ENCODE results near the gene CASZ1.

CASZ1 gene

GRCh38 chr1:10774615-10775310 is 21.7 kb downstream of the CASZ1 start:
- DNase-seq = no peak

- DNase-seq = no peak
These were observed 22.4 kb downstream of the CASZ1 start for GRCh38 chr1:10773851-10774614.

GRCh38 chr1:10773376-10773775 is 23.1 kb downstream of the CASZ1 start:
- DNase-seq = peak; percentile 33

- no peak for DNase-seq
These were observed 23.7 kb downstream of the CASZ1 start for GRCh38 chr1:10772711-10773110.

DNA sequence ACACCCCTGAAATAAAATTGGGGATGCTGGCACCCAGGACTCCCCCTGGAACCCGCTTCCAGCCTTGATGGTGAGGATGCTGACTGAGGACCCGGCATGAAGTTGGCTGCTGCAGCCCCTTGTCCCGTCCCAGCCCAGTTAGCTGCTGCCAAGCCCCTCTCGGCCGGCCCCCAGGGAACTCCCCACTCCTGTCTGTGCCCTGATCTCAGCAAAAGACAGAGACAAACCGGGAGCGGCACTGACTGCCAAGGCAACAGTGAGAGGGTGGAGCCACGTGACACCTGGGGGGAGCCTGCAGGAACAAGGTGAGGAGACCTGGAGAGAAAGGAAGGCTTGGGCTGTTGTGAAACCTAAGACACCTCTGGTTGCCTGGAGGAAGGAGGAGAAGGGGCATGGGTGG is 24.7 kb downstream of the CASZ1 start:
- DNase-seq = no peak

- DNase-seq = no peak
These were observed 27.9 kb downstream of the CASZ1 start for GRCh38 chr1:10768552-10768951.

DNA sequence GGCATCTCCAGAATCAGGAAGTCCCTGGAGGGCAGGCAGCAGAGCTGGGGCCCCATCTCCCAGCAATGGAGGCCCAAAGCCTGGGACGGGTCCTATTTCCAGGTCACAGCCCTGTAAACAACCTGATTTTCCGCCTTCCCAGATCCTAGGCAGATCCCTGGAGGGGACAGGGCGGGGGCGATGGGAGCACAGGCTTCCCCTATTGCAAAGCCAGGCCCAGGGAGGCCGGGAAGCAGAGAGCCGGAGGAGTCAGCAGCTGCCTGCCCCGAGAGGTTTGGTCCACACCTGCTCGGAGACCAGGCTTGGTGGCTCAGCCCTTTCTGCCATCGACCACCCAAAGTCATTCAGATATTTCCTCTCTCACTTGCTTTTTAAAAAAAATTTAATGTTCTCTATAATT is 29.2 kb downstream of the CASZ1 start:
- DNase-seq = no peak

DNA sequence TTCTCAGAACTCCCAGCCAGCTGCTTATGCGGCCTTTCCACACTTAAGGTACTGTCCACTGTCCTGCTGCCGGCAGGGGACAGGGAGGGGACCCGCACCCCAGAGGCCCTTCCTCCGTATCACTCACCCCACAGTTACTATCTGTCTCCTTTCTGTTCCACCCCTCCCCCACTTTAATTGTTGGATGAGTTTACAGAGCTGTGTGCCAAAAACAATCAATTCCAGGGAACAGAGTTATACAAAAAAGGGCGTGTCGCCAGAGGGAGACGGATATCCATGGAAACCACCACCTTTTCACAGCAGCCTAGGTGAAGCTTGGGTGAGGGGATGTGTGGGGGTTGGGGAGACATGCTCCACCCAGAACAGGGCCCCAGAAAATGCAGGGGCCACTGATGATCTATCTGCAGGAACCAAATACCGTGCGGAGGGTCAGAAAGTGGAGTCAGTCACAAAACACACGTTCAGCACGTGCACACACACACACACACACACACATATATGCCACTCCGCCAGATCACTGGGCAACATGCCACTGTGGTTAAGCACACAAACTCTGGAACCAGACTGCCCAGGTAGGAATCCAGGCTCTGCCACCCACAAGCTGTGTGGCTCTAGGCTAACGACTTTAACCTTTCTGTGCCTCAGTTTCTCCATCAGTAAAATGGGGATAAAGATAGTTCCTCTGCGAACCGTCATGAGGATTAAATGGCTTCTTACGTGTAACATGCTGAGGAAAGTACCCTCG is 30.5 kb downstream of the CASZ1 start:
- DNase-seq = peak; percentile 92

DNA sequence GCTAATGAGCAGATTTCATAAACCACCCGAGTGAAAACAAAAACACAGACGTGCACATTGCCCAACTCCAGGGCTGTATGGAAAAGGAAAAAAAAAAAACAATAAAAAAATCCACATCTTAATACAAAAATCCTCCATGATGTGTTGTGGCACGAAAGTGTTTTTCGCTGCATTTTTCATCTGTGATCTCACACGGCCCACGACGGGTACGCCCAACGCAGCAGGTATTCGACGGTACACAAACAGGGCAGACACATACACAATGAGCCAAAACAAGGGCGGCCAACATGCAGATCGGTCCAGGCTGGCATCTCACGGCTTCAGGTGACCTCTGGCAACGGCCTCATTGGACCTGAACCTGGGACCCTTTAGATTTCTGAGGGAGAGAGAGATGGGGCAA is 31.1 kb downstream of the CASZ1 start:
- DNase-seq = no peak

DNA sequence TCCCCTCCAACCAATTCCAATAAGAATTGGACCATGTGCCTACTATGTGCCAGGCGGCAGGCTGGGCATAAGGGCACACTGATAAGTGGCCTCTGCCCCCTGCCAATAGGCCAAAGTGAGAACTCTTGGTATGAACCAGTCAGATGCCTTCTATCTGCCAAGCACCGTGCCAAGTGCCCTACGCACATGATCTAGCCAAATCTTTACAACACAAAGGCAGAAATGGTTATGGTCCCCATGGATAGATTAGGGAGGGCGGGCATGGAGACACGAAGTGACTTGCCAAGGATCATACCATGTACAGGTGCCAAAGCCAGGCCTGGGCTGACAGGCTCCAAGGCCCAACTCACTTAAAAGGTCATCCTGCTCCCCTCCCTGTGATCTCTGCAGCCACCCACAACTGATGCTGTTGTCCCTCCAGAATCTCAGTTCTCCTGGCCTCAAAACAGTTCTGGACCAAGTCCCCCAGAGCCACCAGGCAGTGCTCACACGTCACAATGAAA is 32.1 kb downstream of the CASZ1 start:
- no peak for DNase-seq

DNA sequence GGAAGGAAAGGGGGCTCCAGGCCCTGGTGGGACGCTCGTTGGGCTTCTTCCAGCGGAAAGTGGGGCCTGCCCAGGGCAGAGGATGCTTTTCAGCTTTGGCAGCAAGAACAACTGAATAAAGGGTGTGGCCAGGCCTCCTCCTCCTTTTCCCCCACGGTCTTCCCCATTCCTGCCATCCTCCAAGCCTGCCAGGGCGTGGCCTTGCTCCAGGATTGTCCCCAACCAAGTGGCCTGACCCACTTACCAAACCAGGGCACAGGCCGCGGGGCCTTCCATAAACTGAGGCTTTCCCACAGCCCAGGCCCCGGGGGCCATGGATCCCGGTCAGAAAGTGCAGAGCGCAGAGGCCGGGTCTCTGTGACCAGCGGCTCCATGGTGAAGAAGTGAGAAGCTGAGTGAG is 33.6 kb downstream of the CASZ1 start:
- DNase-seq = no peak

- no peak for DNase-seq
These were observed 34.3 kb downstream of the CASZ1 start for GRCh38 chr1:10762153-10762523.

DNA sequence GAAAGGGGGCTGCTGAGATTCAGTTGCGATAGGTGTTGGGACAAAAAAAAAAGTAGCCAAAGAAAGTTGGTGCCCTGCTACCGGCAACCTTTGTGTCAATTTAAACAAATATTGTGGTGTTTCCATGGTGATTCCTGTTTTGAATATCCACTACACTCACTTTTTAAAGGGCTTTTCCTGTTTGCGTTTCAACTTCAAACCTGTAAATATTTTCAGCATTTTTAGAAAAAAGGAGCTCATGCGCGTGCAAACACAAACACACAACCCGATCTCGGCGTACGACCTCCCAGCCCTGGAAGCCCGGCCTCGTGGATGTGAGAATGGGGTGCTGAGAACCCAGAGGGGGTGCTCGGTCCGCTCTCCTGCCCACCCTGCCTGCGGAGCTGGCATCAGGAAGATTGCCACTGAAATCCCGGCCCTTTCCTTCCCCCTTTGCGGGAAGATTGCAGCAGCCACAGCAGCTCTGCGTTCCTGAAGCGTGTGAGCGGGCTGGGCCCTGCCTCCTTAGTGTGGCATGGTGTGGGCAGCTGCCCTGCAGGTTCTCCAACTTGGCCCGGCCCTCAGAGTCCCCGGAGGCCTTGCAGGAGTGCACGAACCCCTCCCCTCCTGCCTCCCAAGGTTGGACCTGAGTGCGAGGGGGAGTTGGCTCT is 34.8 kb downstream of the CASZ1 start:
- DNase-seq = no peak

- DNase-seq = no peak
These were observed 35.6 kb downstream of the CASZ1 start for GRCh38 chr1:10760566-10761502.

DNA sequence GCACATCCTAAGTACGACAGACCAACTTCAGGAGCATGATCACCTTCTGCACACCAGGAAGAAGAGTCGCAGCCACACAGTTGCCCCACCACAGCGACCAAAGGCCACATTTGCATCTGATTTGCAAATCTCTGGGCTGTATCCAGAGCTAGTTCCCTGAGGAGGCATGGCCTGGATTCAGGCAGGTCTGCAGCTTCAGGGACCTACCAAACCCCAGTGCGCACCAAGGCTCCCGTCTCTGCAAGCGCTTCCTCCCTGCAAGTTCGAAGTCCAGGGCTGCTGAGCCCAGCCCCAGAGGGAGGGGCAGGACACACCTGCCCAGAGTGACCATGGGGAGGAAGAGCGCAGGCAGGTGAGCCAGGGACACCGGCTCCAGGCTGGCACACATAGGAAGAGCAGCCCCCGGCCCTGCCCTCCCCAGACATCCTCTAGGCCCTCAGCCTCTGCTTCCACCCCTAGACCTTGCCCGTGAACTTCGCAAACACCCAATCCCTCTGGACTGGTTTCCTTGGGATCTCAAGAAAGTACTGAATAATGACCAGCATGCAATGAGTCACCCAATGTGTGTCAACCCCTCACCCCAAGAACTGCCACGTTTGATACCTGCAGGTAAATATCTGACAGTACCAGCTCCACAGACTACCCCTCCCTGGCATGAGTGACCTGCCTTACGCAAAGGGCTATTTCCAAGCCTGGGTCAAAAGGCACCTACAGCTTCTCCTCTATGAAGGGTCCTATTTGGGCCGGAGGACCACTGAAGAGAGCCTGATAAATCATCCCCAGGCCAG is 36.8 kb downstream of the CASZ1 start:
- no peak for DNase-seq

- no peak for DNase-seq
These were observed 39.6 kb downstream of the CASZ1 start for GRCh38 chr1:10756842-10757241.

DNA sequence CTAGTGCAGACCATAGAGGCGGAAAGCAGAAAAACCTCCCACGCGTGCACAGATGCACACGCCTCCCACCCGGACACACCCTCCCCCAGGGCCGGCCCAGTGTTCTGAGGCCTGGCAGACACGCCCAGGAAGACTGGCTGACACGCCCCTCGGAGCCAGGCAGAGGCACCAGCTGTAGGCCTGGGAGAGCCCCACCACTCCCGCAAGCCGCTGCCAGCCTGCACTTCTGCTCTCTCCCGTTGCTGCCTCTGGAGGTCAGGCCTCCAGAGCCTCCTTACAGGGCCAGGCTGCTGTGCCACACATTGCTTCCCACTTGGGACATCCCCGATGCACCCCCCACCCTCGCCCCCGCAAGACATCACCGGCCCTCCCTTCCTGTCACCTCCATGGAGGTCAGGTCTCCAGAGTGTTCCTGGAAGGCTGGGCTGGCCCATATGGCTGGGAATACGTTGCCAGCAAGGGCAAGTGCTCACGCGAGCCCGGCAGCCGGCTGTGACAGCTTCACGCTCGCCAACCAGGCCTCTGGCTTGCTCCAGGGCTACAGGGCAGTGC is 40.4 kb downstream of the CASZ1 start:
- DNase-seq = peak; percentile 77

DNA sequence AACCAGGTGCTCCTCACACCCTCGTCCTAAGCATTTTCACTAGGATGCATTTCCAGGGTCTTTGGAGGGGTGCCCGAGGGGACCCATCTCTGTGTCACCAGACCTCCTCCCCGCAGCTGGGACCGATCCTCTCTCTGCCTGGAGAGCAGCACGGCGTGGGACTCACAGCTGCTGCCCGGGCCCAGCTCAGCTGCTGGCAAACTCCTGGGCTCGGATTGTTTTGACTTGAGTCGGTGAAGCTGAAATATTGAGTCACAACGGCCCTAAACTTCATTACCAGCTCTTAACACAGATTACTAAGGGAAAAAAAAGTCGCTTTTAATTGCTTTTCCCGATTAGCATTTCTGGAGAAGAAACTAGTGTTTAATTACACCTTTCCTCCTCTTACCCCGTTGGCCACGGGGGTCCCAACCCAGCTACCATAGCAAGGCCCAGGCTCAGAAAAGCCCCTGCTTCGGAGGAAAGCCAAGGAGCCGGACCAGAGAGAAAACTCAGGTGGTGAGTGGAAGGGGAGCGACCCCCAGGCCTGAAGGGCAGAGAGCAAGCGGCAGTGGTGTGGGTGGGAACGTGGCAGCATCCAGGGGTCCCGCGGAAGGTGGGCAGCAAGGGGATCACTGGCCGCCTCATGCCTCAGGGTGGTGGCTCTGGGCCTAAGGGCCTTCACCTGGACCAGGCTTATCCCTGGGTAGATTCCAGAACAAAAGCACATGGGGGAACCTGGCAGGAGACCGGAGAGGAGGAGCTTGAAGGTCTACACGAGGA is 41.7 kb downstream of the CASZ1 start:
- DNase-seq = no peak

DNA sequence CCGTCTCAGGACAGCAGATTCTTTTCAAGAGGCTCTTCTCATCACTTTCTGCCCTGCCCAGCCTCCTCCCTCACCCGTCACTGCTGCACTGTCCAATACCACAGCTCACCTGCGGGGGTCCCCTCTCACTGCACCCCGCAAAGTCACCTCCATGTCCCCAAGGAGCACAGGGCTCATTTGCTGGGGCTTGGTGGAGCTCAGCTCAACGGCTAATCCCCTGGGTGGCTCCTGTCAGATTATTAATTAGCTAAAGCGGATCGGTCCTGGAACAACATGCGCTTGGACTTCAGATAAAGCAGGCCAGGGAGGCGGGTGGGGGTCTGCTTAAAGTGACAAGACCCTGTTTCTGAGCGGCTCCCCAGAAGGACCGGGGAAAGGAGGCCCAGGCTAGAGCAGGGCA is 43.1 kb downstream of the CASZ1 start:
- no peak for DNase-seq

DNA sequence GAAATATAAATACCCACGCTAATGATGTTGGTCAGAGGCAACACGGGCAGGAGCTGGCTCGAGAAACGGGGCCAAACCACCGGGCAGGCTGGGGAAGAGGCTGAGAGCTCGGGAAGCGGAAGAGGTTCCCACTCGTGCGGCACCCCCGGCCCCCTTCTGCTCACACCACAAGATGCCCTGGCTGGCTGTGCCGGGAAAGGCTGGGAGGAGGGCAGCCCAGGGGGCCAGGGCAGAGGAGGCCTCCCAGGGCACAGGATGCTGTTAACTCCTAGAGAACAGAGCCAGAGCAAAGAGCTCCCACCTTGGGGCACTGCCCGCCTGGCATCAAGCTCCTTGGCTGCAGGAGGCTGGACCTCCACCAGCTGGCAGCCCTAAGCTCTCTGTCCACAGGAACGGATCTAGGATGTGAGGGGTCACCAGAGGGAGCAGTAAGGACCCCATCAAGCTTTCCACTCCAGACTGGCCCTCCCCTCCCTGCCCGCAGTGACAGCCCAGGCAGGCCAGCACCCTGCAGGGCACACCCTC is 44.8 kb downstream of the CASZ1 start:
- DNase-seq = no peak
